ENCODE data around the gene MORN1.
A peak's percentile ranks its signal among the peaks of the same experiment; 100 is the strongest.

The MORN1 gene

GRCh38 chr1:2405588-2406295, 14.4 kb upstream of the MORN1 start:
- DNase-seq (ENCODE audit: low read depth), result peak; percentile 34
- TF ChIP-seq CTCF (conservative IDR thresholded peaks at IDR 0.05; ENCODE audit: low read depth, low read length), result no peak
- H3K4me3 ChIP-seq (ENCODE audit: low read depth, low read length), result no peak overlapping the region

- peak; percentile 21 for DNase-seq (ENCODE audit: low read depth)
- no peak overlapping the region for H3K4me3 ChIP-seq (ENCODE audit: low read depth, low read length)
- TF ChIP-seq CTCF (conservative IDR thresholded peaks at IDR 0.05; ENCODE audit: low read depth, low read length), result no peak
Measured at GRCh38 chr1:2404890-2405511, 13.6 kb upstream of the MORN1 start.

- no peak for TF ChIP-seq CTCF (conservative IDR thresholded peaks at IDR 0.05; ENCODE audit: low read depth, low read length)
- H3K4me3 ChIP-seq (ENCODE audit: low read depth, low read length), result no peak overlapping the region
- DNase-seq (ENCODE audit: low read depth), result no peak
Measured at GRCh38 chr1:2404142-2404889, 13.0 kb upstream of the MORN1 start.

DNA sequence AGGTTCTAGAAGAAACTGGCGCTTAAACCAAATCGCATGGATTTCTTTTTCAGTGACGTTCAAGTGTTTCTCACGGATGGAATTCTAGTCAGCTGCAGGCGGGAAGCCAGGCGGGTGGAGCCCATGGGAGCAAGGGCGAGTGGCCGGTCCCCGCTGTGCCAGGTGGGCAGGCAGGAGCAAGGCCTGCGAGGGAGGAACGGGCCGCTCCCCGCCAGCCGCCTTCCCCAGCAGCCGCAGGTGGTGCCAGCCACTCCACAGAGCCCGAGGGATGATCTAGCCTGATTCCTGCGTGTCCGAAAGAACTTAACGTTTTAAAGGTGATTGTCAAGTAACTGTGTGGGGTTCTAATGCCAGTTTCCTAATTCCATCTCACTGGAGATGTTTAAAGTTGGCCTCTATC, 11.9 kb upstream of the MORN1 start:
- H3K4me3 ChIP-seq (ENCODE audit: low read depth, low read length), result no peak overlapping the region
- no peak for DNase-seq (ENCODE audit: low read depth)
- TF ChIP-seq CTCF (conservative IDR thresholded peaks at IDR 0.05; ENCODE audit: low read depth, low read length), result no peak

- DNase-seq (ENCODE audit: low read depth), result no peak
- H3K4me3 ChIP-seq (ENCODE audit: low read depth, low read length), result no peak overlapping the region
- TF ChIP-seq CTCF (conservative IDR thresholded peaks at IDR 0.05; ENCODE audit: low read depth, low read length), result no peak
Measured at GRCh38 chr1:2402420-2402819, 11.1 kb upstream of the MORN1 start.

DNA sequence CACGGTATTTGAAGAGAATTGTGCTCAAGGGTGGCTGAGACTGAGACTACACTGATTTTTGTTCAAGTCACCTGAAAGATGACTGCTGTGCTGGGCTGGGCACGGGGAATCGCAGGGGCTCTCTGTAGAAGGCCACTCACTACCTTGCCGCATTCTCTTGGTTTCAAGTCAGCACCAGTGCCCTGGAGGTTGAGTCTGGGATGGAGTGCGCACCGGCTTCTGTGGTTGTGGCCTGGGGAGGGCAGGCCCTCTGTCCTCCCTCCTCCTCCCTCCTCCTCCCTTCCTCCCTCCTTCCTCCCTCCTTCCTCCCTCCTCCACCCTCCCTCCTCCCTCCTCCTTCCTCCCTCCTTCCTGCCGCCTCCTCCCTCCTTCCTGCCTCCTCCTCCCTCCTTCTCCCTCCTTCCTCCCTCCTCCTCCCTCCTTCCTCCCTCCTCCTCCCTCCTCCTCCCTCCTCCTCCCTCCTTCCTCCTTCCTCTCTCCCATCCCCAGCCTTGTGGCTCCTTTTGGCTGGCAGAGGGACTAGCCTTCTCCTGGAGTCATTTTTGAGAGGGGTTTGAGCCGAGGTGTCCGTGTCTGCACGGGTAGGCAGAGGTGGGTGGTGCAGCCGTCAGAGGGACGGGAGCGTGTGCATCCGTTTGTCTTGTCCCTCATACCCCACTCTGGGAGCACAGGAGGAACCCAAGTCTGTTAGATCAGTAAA, 9.7 kb upstream of the MORN1 start:
- no peak overlapping the region for H3K4me3 ChIP-seq (ENCODE audit: low read depth, low read length)
- no peak for TF ChIP-seq CTCF (conservative IDR thresholded peaks at IDR 0.05; ENCODE audit: low read depth, low read length)
- no peak for DNase-seq (ENCODE audit: low read depth)

Measured in choroid plexus epithelial cell (primary cell).